Inflammatory macrophage treated with lipopolysaccharide for 1 hour (primary cell): Measurements from ENCODE around the gene TSPAN11.
A peak's percentile ranks its signal among the peaks of the same experiment; 100 is the strongest.

Experiments
- DNase-seq, 2 donors: peaks; one replicate each; pipeline ENCODE4 v3.0.0-alpha.2; 2020 to 2022

TSPAN11 gene

GRCh38 chr12:30982413-30982812 lies 55.9 kb downstream of the TSPAN11 start:
- DNase-seq, result no peak

- DNase-seq, result peak in 1 of 2 donors; percentile 10
Measured at GRCh38 chr12:30985814-30986452, 59.4 kb downstream of the TSPAN11 start.

GRCh38 chr12:30988086-30988485 lies 61.5 kb downstream of the TSPAN11 start:
- DNase-seq, result no peak

- DNase-seq, result no peak
Measured at GRCh38 chr12:30988646-30989286, 62.2 kb downstream of the TSPAN11 start.

GRCh38 chr12:30989754-30990153 lies 63.2 kb downstream of the TSPAN11 start:
- DNase-seq, result no peak

- no peak for DNase-seq
Measured at GRCh38 chr12:30990316-30990715, 63.8 kb downstream of the TSPAN11 start.

- no peak for DNase-seq
Measured at GRCh38 chr12:30990776-30991175, 64.2 kb downstream of the TSPAN11 start.

GRCh38 chr12:30991466-30991865 lies 64.9 kb downstream of the TSPAN11 start:
- DNase-seq, result no peak

- no peak for DNase-seq
Measured at GRCh38 chr12:30992381-30992780, 65.8 kb downstream of the TSPAN11 start.

- no peak for DNase-seq
Measured at GRCh38 chr12:30993766-30994165, 67.2 kb downstream of the TSPAN11 start.

- no peak for DNase-seq
Measured at GRCh38 chr12:30994274-30994673, 67.7 kb downstream of the TSPAN11 start.

- no peak for DNase-seq
Measured at GRCh38 chr12:30996255-30996654, 69.7 kb downstream of the TSPAN11 start.

- no peak for DNase-seq
Measured at GRCh38 chr12:30996752-30997151, 70.2 kb downstream of the TSPAN11 start.

GRCh38 chr12:30997685-30998440 lies 71.3 kb downstream of the TSPAN11 start:
- no peak for DNase-seq

- no peak for DNase-seq
Measured at GRCh38 chr12:30999011-30999410, 72.5 kb downstream of the TSPAN11 start.

- DNase-seq, result no peak
Measured at GRCh38 chr12:30999723-31000122, 73.2 kb downstream of the TSPAN11 start.

GRCh38 chr12:31000751-31001150 lies 74.2 kb downstream of the TSPAN11 start:
- DNase-seq, result no peak

GRCh38 chr12:31001581-31002360 lies 75.2 kb downstream of the TSPAN11 start:
- DNase-seq, result no peak

GRCh38 chr12:31002361-31002725 lies 75.8 kb downstream of the TSPAN11 start:
- DNase-seq, result peak in 1 of 2 donors; percentile 57

GRCh38 chr12:31002999-31003398 lies 76.5 kb downstream of the TSPAN11 start:
- DNase-seq, result peak; percentile 8 to 79

- DNase-seq, result no peak
Measured at GRCh38 chr12:31003861-31004640, 77.5 kb downstream of the TSPAN11 start.

GRCh38 chr12:31004666-31005065 lies 78.1 kb downstream of the TSPAN11 start:
- no peak for DNase-seq
